ENCODE results near the gene REX1BD. TPM values are rescaled to one million over a fixed set of nuclear protein-coding genes. Genes with fewer than 3 reads are reported as not detected.

The REX1BD gene
- total RNA-seq, 1 experiment from 2014 or later, result 72.3 TPM

DNA sequence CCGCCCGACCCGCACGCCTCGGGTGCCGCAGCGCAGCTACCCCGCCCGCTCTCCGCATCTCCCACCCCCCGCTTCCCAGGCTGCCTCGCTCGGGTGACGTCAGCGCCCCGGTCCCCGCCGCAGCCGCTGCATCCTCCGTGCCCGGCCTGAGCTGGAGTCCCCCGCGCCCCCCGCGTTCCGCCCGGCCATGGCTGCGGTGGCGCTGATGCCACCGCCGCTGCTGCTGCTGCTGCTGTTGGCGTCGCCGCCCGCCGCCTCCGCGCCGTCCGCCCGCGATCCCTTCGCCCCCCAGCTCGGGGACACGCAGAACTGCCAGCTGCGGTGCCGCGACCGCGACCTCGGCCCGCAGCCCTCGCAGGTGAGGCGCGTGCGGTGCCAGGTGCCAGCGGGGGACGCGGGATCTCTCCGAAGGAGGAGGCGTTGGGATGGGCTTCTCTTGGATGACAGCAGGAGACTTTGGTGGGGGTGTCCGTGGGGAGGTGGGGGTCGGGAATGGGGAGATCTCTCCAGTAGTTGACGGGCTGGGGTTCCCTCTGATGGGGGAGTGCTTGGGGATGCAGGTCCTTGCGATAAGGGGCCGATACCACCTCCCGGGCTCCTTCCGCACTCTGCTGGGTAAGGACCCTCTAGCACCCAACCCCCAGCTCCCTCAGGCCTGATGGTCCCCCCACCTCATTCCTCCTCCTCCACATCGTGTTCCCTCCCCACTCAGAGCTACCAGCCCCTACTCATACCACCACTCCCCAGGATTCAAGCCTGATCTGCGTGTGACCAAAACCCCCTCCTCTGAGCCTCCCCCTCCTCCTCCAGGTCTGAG, 24.4 kb downstream of the REX1BD start, which contains the start of gene TMEM59L:
Gene TMEM59L (plus strand): TSS at position 99 of the 817 bp plus-strand sequence. CDS start 89 bp downstream, at position 188.
- Histone ChIP-seq H2BK12ac (ENCODE audit: insufficient read length, low read depth, low read length) (no peak within 1 kb of the TSS), H3K79me2 (ENCODE audit: insufficient read depth, low read length) (no peaks in the 10 kb centered on the region), H3K23ac (ENCODE audit: insufficient read length, low read depth, low read length) (no peak within 1 kb of the TSS), H3K4me1 (ENCODE audit: insufficient read depth, low read length) (peaks cover 17% of the 10 kb centered on the region), H3K23me2 (ENCODE audit: insufficient read length, low read depth, low read length, poor library complexity, severe bottlenecking) (peaks cover 27% of the 10 kb centered on the region), H2BK120ac (ENCODE audit: low read depth, low read length, poor library complexity, severe bottlenecking) (no peak within 1 kb of the TSS), H2AFZ (ENCODE audit: low read length) (no peak within 1 kb of the TSS), H4K20me1 (ENCODE audit: control insufficient read depth, insufficient read depth, insufficient read length) (no peaks in the 10 kb centered on the region), H3K9ac (ENCODE audit: extremely low read depth, insufficient read length, low read length) (no peak within 1 kb of the TSS), H3K27ac (ENCODE audit: insufficient read length, low read depth, low read length) (no peak within 1 kb of the TSS), H2BK15ac (ENCODE audit: low read depth, low read length) (no peak within 1 kb of the TSS), H2BK20ac (ENCODE audit: low read depth, low read length, poor library complexity, severe bottlenecking) (no peak within 1 kb of the TSS), H3K9me3 (ENCODE audit: control insufficient read depth, low read depth, low read length) (no peaks in the 10 kb centered on the region), H3T11ph (ENCODE audit: low read length) (no peak within 1 kb of the TSS), H3K18ac (ENCODE audit: insufficient read length, low read depth, low read length) (no peak within 1 kb of the TSS), H3K79me1 (ENCODE audit: insufficient read depth, low read depth, low read length, poor library complexity, severe bottlenecking) (no peaks in the 10 kb centered on the region), H3K27me3 (ENCODE audit: insufficient read depth, low read length) (peaks cover 59% of the 10 kb centered on the region), H3K14ac (ENCODE audit: insufficient read depth, low read length) (no peak within 1 kb of the TSS; the same call in 1 of the 2 replicates), H2BK5ac (ENCODE audit: insufficient read length, low read length) (no peak within 1 kb of the TSS), H3K56ac (ENCODE audit: insufficient read length, low read depth, low read length) (no peak within 1 kb of the TSS), H3K4ac (ENCODE audit: low read depth, low read length) (no peak within 1 kb of the TSS), H4K8ac (replicated peaks; ENCODE audit: insufficient read length, low read depth, low read length) (no peak within 1 kb of the TSS), H3K4me2 (ENCODE audit: insufficient read depth, insufficient read length, low read length) (peak within 1 kb of the TSS; percentile 44), H4K5ac (ENCODE audit: insufficient read length, low read depth, low read length) (no peak within 1 kb of the TSS), H4K91ac (ENCODE audit: insufficient read length, low read depth, low read length) (no peak within 1 kb of the TSS), H2AK5ac (ENCODE audit: insufficient read length, low read length) (no peak within 1 kb of the TSS)
- Mint-ChIP-seq H3K4me3 (peak within 1 kb of the TSS; percentile 64 to 88), H3K4me1 (peaks cover 39 to 48% of the 10 kb centered on the region in 2 experiments), H3K9me3 (peaks cover 6 to 7% of the 10 kb centered on the region in 2 experiments), H3K27me3 (ENCODE audit: low read depth) (peaks cover 92% of the 10 kb centered on the region), H3K27ac (no peak within 1 kb of the TSS), H3K36me3 (ENCODE audit: insufficient read depth in 1 of 3, low read depth in 3 of 3) (peaks cover 0 to 7% (median 4%) of the 10 kb centered on the region in 3 experiments; a peak in 5 of 7 replicates)
- WGBS (ENCODE audit: extremely low coverage, insufficient read length, low lambda C conversion rate), result no CpG with 5 or more reads among the region's 70 CpGs
- no peak for DNase-seq
- TF ChIP-seq, protein P1, sequence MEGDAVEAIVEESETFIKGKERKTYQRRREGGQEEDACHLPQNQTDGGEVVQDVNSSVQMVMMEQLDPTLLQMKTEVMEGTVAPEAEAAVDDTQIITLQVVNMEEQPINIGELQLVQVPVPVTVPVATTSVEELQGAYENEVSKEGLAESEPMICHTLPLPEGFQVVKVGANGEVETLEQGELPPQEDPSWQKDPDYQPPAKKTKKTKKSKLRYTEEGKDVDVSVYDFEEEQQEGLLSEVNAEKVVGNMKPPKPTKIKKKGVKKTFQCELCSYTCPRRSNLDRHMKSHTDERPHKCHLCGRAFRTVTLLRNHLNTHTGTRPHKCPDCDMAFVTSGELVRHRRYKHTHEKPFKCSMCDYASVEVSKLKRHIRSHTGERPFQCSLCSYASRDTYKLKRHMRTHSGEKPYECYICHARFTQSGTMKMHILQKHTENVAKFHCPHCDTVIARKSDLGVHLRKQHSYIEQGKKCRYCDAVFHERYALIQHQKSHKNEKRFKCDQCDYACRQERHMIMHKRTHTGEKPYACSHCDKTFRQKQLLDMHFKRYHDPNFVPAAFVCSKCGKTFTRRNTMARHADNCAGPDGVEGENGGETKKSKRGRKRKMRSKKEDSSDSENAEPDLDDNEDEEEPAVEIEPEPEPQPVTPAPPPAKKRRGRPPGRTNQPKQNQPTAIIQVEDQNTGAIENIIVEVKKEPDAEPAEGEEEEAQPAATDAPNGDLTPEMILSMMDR (conservative IDR thresholded peaks at IDR 0.05), result no peak

Measured in H9 (cell line).